NCI-H1092 (cell line): Measurements from ENCODE around the gene WNT11.
"Not testable (repeated sequence)": the region's sequence is repeated elsewhere in the genome, so short reads cannot be mapped to it uniquely, and the experiment has no call there.

ENCODE experiments used
- DNase-seq: peaks from one replicate; lab custom pipeline; 2025; lab: John Stamatoyannopoulos, UW

WNT11 gene

DNA sequence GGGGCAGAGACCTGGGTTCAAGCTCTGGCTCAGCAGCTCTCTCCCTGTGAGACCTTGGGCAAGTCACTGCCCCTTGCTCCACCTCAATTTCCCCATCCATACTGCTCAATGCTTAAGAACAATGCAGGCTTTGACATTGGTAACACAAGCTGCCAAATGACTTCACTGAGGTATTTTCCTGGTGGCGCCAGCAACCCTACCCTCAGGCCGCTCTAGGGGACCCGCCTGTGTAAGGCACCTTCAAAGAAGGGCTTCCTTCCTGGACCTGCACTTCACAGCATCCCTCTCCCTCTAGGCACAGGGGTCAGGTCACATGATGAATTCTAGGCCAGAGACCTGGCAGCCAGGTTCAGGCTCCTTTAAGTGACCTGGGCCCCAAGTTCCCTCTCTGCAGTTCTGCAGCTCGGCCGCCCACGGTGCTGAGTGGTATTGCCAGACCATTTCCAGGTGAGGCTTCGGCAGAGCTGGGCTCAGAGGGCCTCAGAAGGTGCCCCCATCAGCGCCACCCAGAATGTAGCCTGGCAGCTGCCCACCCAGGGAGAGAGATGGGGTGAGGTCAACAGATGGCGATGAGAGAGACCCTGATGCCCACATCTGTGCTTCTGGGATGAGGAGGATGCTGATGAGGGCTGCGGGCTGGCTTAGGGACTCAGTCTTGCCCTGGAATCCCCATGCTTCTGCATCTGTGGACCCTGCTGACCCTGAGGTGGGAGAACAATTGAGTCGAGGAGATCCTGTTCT lies 4.5 kb downstream of the WNT11 start:
- DNase-seq: no peak

DNA sequence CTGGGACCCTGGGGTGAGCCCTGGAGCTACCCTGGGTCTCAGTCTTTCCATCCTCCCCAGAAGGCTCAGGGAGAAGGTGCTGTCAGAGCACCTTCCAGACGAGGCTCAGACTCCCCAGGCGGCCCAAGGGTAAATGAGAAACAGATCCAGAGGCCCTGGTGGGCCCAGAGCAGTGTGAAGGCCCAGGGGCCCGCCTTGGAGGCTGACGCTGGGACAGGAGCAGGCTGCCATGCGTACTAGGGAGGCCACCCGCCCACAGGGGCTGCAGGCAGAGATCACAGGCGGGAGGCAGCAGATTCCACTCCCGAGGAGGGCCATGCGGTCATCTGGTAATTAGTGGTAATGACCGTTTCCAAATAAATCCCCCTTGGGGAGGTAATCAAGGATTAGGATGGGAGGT lies 5.2 kb downstream of the WNT11 start:
- no peak for DNase-seq

DNA sequence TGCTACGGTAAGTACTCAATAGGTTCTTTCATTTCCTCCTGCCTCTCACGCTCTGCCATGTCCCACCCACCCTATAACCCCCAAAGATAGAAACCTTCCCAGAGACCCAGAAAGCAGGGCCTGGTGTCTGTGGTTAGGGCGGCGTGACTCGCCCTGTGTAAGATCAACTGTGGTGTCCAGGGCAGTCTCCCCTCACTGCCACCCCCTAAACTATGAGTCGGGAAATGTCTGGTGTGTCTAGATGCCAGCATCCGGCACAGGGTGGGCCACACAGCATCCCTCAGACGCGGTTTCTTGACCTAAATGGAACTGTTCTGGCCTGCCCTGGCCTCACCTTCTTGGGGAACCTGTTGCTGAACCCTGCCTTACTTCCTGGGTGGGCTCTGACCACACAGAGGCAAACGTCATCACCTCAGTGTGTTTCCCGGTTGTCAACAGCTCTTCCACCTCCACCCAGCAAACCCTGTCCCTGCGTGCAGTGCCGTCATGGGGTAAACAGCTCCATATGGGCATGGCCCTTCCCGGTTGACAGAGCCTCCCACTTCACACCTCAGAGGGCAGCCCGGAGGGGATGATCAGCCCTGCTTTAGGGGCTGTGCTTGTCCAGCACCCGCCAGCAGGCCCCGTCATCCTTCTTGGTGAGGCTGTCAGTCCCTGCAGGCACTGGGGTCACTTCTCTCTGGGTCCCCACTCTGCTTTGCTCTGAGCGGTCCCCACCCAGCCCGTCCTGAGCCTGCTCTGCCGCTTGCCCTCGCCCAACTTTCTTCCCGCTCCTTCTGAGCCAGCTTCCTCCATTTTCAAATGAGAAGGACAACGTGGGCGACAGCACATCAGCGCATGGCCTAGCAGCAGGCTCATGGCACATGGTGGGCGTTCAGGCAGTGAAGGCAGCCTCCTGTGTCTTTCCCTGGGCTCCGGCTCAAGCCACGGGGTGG lies 6.0 kb downstream of the WNT11 start:
- no peak for DNase-seq

DNA sequence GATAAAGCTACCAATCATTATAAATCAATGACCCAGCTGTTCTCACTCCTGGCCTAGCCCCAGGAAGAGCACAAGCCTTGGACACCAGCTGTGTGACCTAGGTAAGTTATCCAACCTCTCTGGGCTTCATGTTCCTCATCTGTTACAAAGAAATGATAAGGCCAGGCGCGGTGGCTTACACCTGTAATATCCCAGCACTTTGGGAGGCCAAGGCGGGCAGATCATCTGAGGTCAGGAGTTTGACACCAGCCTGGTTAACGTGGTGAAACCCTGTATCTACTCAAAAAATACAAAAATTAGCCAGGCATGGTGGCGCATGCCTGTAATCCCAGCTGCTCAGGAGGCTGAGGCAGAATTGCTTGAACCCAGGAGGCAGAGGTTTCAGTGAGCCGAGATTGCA lies 7.6 kb downstream of the WNT11 start:
- not testable (repeated sequence) for DNase-seq

DNA sequence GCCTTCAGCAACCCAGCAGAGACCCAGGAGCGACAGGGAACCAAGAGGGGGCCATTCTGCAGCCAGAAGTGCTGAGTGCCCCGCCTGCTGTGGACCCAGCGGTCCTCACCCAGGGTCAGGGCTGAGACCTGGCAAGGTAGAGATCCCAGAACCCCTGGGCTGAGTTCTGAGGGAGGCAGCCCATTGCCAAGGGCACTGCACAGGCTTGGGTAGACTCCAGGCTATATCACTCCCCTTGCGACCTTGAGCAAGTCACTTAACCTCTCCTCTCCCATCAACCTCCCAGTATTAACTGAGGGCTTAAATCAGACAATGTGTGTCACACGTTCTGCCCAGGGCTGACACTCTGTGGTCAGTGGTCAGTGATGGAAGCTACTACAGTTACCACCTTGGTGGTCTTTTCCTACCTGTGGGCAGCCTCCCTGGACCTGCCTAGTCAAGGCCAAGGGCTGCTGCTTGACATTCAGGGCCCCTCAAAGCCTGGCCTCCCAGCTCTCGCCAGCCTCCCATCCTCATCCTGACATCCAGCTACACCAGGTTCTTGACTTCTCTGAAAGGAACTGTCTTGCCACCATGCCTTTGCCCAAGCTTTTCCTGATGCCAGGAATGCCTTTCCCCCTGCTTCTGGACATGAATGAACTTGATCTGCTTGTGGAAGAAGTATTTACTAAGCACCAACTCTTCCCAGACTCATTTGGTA lies 8.2 kb downstream of the WNT11 start:
- DNase-seq: no peak

DNA sequence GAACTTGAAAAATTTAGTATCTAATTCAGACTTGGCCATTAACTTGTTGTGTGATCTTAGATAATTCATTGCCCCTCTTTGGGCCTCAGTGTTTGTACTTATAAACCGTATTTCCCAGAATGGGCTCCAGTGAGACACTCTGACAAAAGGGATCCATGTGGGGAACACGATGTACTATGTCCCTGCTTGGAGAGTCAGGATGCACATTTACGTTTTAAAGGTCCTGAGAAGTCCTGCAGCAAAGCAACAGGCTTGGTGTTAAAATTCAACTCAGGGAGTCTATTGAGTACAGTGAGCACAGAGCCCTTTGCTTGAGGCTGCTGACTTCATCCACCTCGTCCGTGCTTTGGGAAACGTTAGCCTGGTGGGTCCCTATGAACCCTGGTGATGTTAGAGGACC lies 9.0 kb downstream of the WNT11 start:
- no peak for DNase-seq

DNA sequence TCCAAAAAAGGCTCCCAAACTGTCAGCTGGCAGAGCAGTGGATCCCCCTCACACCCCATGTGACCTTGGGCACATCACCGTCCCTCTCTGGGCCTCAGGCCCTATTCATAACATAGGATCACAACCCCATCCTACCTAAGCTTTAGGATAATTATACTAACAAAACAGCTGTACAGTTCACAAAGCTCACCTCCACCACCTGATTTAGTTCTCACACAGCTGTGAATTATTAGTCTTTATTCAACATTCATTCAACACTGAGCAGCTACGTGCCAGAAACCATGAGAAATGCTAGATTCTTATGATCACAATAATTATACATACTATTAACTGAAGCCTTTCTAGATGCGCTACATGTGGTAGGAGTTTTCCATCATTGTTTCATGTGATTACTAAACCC lies 9.5 kb downstream of the WNT11 start:
- no peak for DNase-seq

DNA sequence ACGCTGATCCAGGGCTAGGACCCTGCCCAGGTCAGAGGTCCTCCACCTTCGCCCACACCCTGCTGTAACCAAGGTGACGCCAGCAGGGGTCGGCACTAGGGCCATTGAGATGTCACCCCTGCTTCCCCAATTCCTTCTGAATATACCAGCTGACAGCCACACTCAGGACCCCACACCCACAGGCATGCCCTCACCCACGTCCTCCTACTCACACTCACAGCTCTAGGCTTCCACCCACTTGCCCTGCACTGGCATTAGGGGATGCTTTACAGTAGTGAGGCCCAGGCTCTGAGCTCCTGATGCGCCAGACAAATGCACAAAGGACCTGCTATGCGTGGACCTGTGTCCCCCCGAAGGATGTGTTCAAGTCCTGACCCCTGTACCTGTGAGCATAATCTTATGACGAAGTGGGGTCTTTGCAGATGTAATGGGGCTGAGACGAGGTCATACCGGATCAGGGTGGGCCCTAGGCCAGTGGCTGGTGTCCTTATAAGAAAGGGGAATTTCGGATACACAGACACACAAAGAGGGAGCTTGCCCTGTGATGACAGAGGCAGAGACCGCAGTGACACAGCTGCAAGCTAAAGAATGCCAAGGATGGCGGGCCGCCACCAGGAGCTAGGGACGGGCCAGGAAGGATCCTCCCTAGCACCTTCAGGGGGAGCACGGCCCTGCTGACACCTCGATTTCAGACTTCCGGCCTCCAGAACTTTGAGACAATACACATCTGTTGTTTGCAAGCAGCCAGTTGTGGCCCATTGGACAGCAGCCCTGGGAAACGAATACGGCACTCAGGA lies 11.2 kb downstream of the WNT11 start:
- no peak for DNase-seq

DNA sequence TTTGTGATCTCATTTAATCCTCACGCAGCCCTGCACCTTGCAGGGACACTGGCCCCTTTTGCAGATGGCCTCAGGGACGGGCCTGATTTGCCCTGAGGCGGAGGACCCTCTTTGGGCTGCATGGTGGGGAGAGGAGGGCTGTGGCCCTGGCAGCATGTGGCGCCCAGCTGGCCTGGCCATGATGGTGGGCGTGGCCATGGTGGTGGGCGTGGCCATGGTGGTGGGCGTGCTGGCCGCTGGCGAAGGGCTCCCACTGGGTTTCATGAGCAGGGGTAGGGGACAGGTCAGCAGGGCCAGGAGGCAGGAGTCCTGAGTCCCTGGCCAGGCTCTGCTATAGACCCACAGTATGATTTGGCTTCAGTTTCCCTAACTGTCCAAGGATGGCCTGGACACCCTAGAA lies 13.1 kb downstream of the WNT11 start:
- DNase-seq: no peak

DNA sequence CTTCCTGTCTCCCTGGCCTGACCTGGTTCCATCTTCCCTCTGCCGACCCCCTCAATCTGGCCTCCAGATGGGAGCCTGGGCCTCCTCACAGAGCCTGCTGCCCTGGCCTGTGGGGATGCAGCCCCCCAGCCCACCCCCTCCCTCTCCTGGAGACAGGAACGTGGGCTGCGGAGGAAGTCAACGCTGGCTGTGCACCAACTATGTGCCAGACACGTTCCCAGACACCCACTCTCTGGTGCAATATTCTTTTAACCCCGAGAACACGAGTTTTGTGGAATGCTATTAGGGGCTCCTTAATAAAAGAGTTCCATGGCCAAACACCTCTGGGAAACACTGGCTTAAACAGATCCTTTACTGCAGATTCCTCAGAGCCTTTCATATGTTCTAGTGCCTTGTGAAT lies 15.9 kb downstream of the WNT11 start:
- DNase-seq: no peak

DNA sequence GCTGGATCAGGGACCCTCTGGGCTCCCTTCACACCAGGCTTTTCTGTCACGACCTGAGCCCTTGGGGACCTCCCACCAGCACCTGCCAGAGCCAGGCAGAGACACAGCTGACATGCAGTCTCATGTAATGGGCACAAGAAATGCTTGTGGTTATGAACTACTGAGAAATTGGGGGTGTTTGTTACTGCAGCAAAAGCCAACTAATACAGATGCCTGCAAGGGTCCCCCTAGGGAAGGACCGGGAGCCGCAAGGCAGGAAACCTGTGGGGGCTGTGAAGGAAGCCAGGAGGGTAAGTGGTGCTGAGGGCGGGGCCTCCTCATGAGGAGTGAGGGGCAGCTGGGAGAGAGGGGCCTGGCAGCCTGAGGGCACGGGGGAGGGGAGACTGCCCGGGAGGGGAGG lies 16.6 kb downstream of the WNT11 start:
- DNase-seq: no peak

DNA sequence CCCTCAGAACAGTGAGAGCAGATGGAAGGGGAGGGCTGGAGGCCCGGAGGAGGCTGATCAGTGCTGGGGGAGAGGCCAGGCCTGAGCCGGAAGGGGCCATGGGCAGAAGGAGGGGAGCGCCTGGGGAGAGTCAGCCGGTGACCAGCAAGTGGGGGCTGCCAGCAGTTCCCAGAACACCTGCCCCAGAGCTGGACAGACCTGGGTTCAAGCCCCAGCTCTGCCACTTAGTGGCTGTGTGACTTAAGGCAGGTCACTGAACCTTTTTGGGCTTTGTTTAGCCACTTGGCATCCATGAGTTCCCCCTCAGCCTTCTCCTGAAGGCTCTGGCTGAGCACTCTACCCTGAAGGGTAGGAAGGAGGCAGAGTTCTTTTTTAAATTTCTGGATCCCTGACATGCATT lies 17.4 kb downstream of the WNT11 start:
- DNase-seq: no peak

DNA sequence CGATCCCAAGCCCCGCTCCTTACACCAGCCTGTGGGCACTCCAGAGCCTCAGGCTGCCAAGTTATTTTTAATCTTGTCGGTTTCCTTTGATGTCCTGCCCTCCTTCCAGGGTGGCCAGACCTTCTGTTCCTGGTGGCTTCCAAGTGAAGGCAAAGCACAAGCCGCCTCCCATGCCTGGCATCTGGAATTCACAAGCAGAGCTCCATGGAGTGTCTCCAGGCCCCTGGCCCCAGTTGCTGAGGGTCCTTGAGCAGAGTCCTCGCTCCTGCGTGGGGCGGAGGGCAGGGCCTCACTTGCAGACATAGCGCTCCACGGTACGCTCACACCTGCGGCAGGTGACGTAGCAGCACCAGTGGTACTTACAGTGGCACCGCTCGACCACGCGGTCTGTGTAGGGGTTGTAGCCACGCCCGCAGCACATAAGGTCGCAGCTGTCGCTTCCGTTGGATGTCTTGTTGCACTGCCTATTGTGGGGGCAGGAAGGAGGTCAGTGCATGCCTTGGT lies 19.5 kb downstream of the WNT11 start:
- DNase-seq: no peak

DNA sequence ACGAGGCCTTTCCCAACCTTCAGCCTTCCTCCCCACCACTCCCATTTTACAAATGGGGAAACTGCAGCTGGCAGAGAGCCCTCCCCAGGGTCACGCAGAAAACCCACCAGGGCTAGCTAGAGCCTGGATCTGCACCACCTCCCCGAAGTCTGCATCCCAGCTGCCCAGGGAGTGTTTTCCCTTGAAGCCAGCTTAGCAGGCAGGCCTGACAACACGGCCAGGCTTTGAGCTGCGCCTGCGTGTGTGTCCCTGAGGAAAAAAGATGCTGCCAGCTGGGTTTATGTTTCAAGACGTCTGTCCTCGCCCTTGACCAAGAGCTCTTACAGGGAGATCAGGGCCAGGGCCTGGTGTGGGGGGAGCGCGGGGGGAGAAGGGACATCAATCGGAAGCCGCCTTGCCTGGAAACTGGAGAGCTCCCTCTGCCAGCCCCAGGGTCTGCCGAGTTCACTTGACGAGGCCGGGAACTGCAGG lies 20.3 kb downstream of the WNT11 start:
- DNase-seq: peak; percentile 33

DNA sequence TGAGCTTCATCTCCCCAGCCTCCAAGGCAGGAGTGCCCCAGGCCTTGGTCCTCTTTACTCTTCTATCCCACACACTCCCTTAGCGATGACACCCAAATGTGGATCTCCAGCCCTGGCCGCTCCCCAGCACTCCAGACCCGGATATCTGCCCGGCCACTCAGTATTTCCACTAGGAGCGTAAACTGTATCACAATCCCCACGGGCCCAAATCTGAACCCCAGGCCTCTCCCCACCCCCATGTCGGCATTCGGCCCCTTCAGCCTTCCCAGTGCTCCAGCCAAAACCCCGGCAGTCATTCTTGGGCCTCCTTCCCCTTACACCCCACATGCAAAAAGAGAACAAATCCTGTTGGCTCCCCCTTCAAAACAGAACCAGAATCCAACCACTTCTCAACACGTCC lies 20.8 kb downstream of the WNT11 start:
- no peak for DNase-seq

DNA sequence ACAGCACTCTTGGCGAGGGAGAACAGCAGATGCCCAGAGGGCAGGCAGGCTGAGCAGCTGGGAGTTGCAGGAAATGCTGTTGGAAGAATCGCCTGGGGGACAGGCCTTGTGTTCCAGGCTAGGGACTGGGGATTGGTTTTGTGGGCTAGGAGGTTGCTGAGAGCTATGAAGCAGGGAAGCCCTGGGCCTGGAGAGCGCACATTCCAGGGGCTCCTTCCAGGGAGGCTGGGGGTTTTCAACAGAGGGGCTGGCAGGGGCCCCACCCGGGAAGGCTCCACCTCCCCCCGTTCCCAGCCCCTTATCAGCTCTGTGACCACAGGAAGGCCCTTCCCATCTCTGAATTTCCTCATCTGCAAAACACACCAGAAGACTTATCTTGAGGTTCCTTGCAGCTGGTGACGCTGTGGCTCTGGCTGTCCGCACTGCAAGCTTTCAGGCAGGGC lies 21.7 kb downstream of the WNT11 start:
- no peak for DNase-seq

DNA sequence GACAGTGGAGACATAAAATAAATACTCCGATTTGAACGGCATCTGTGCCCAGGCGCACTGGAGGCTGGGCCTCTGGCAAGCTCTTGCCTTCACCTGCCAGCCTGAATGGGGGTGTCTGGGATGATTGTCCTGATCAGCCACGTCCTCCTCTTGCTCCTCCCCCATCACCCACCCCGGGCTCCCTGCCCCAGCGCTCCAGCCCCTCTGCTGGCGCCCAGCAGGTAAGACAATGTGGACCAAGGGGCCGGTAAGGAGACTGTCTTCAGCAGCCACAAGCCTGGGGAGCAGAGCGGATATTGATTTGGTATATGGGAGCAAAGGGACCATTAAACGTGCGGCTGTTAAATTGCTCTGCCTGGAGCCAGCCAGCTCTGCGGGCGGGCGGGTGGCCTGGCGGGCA lies 24.9 kb downstream of the WNT11 start:
- DNase-seq: no peak

DNA sequence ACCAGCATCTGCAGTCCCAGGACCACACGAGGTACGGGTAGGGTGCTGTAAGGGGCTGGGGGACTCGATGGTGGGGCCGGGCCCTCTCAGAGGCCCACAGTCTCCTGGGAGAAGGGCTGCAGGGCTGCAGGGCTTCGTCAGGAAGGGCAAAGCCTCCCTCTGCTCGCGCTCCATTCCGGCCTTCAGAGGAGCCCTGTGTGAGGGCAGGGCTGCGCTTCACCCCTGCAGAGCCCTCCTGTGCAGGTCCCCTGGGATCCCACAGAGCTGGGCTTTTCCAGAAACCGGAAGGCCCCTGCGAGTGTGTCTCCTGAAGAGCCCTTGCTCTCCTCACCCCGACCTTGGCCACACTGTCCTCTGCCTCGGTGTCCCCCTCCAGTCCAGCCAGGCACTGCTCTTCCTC lies 27.2 kb downstream of the WNT11 start:
- no peak for DNase-seq

DNA sequence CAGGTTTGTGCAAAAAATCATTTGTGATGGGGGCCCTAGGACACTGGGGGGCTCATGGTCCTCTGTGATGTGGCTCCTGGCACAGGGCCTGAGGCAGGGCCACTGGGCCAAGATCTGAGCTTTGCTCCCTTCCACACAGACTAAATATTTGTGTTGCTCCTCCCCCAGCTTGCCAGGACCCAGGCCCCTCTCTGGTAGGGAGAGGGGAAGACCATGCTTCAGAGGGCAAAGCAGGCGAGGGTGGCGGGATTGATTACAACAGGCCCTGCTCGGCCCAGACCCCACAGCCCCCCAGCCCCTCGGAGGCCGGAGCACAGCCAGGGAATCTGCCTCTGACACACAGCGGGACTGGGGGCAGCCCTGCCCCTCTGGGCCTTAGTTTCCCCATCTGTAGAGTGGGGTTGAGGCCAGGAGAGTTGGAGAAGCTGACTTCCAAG lies 29.0 kb downstream of the WNT11 start:
- DNase-seq: no peak

DNA sequence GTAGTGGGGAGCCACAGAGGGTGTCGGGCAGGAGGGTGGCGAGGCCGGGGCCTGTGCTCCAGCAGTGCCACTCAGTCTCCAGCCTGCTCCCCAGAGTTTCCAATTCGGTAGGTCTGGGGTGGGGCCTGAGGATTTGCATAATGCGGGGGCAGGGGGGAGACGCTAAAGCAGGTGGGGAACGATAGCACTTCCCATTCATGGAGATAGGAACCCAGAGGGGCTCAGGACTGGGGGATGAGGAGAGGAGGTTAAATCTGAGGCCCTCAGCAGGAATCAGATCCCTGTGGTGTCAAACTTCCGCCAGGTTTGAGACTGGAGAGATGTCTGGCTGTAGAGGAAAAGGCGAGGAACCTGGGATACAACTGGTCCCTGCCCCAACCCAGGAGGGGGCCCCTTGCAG lies 29.8 kb downstream of the WNT11 start:
- no peak for DNase-seq

DNA sequence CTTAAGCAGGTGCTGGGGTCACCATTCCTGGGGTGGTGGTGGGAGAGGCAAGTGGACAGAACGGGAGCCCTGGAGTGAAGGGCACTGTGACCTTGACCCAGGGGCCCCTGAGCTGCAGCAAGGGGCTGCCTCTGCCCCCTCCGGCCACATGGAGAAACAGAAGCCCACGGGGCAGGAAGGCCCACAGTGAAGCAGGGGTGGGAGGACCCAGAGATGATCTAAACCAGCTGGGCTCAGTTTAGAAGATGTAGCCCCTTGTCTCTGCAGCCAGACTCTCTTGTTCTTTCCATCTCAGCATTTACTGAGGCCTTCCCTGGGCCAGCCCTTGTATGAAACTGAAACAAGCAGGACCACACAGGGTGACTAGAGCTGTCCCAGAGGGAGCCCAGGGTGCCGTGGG lies 30.5 kb downstream of the WNT11 start:
- DNase-seq: no peak

DNA sequence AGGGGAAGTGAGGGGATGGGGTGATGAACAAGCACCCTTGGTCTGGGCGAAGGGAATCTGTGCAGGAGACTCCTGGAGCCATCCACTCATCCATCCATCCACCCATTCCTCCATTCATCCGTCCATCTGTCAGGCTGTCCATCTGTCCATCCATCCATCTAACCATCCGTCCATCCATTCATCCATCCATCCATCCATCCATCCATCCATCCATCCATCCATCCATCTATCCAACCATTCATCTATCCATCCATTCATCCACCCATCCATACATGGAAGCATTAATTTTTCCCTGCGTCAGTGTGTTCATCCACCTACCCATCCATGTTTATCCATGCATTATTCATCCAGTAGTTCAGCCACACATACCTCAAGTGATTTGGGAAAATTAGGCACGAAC lies 32.0 kb downstream of the WNT11 start:
- DNase-seq: no peak
